Measurements from ENCODE around the gene GNGT2. TPM values are rescaled to one million over a fixed set of nuclear protein-coding genes. Genes with fewer than 3 reads are reported as not detected.

GNGT2 gene
- total and polyA plus RNA-seq, 2 of the 4 experiments (the other 2 are of a cell fraction): 0.18 to 0.79 TPM

DNA sequence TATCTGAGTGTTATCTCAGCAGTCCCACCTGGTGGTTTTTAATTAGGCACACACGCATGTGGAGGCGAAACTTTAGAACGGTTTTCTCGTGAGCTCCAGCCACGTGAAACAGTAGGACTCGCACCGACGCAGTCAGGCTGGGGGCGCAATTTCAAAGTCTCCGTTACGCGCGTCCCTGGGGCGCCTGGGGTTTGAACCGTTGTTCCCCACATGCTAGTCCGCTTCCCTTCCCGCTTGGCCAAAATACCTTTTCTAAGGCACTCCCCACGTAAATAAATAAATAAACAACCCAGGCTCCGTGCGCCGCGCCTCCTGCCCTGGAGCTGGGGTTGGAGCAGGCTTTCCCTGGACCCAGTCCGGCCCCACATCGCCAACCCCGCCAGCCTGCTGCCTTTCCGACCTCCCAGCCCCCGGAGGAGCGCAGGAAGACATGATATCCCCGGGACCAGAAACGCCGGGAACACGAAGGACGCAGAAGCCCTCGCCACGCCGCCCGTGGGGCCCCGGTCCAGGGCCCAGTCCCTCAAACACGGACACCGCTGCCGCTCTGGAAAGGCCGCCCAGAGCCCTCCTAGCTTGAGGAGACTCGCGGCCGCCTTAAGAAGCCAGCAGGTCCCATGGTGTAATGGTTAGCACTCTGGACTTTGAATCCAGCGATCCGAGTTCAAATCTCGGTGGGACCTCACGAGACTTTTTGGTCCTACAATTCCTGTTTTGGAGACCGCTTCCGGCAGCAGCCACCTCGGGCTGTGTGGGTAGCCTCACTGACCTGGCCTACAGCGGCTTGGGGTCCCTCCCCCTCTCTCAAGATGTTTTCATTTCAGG is 18.2 kb downstream of the GNGT2 start:
- H2BK15ac ChIP-seq (ENCODE audit: low read depth, low read length): peak overlapping the region; percentile 57
- H3K4me3 ChIP-seq (ENCODE audit: insufficient read depth, low read depth, low read length): peak overlapping the region; percentile 66
- BruUV-seq (replicated peaks): no TSS peak
- peaks cover 8% of the 10 kb centered on the region; the same call in 1 of the 2 replicates for H3K9me1 ChIP-seq (ENCODE audit: insufficient read depth, low read length)
- POLR2A ChIA-PET (ENCODE audit: unreplicated experiment): interaction anchor here (0.5 kb wide), 1 partner anchor 464 kb away, joined by 3 read pairs; the partner anchor contains the start of gene HOXB13
- peak overlapping the region; percentile 38 for H4K5ac ChIP-seq (ENCODE audit: low read depth, low read length)
- peak; percentile 77 for DNase-seq
- intact Hi-C loops (cut with micrococcal nuclease): loop anchor here (5.0 to 10.0 kb wide), 2 partner anchors 35 to 873 kb away; no protein-coding TSS in a partner anchor
- H3K18ac ChIP-seq (ENCODE audit: low read depth, low read length): peak overlapping the region; percentile 33
- H2BK120ac ChIP-seq (ENCODE audit: low read depth, low read length): peak overlapping the region; percentile 90
- peak overlapping the region; percentile 90 for H3K4me2 ChIP-seq (ENCODE audit: low read depth, low read length)
- H3K9ac ChIP-seq (ENCODE audit: low read depth, low read length): peak overlapping the region; percentile 74
- peak overlapping the region; percentile 70 for H3K14ac ChIP-seq (replicated peaks; ENCODE audit: low read depth, low read length)
- H2AK5ac ChIP-seq (ENCODE audit: low read depth, low read length): no peak overlapping the region; the same call in 1 of the 2 replicates
- no peaks in the 10 kb centered on the region for H3K79me1 ChIP-seq (ENCODE audit: low read depth in 1 of 2, low read length in 2 of 2)
- WGBS, 2 experiments (ENCODE audit: extremely low coverage in 2 of 2, insufficient read length in 1 of 2): 0% methylated on average over 25 of the region's 53 CpGs; no CpG with 5 or more reads in 1 of the 2 experiments
- H3K27me3 ChIP-seq (ENCODE audit: control insufficient read depth, insufficient read depth, low read length): no peaks in the 10 kb centered on the region
- ATAC-seq (ENCODE audit: low read depth): peak; percentile 86
- dilution Hi-C loops (cut with HindIII; ENCODE audit: low sequenced_read_pairs, unreplicated experiment): no loop called here
- peak overlapping the region; percentile 75 for H4K91ac ChIP-seq (ENCODE audit: insufficient read depth, low read depth, low read length)
- no peaks in the 10 kb centered on the region for H3K9me3 ChIP-seq (ENCODE audit: control insufficient read depth, insufficient read depth, low read length)
- peak overlapping the region; percentile 76 for H2BK5ac ChIP-seq (ENCODE audit: low read depth, low read length, poor library complexity, severe bottlenecking)
- H3K4ac ChIP-seq (ENCODE audit: low read depth, low read length): peak overlapping the region; percentile 73
- peak overlapping the region; percentile 13 to 80 for H4K8ac ChIP-seq (ENCODE audit: low read depth in 2 of 2, low read length in 2 of 2)
- H3K56ac ChIP-seq (ENCODE audit: extremely low read depth, insufficient read depth, low read length): peak overlapping the region; percentile 64
- peak overlapping the region; percentile 87 for H2AK9ac ChIP-seq (replicated peaks; ENCODE audit: low read depth, low read length, poor library complexity)
- H3K27ac ChIP-seq (ENCODE audit: insufficient read depth, low read length): peak overlapping the region; percentile 82
- in situ Hi-C loops (cut with MboI; ENCODE audit: low sequenced_read_pairs): no loop called here
- no peaks in the 10 kb centered on the region for H3K36me3 ChIP-seq (ENCODE audit: control insufficient read depth, insufficient read depth, low read length)
- H3K4me1 ChIP-seq (ENCODE audit: control insufficient read depth, insufficient read depth, low read length): no peaks in the 10 kb centered on the region
- H2BK20ac ChIP-seq (ENCODE audit: low read depth, low read length): peak overlapping the region; percentile 87
- H4K20me1 ChIP-seq (ENCODE audit: insufficient read depth, low read length): peaks cover 3% of the 10 kb centered on the region
- peak overlapping the region; percentile 94 for H3K23ac ChIP-seq (ENCODE audit: low read depth, low read length)
- CTCF ChIA-PET: interaction anchor here (0.7 to 1.7 kb wide), 4 partner anchors 12 to 146 kb away, joined by 3 to 5 read pairs (median 4); no protein-coding TSS in a partner anchor
- peak overlapping the region; percentile 97 for H2AFZ ChIP-seq (replicated peaks; ENCODE audit: low read length, poor library complexity)
- no peak; the same call in 1 of the 2 replicates for TF ChIP-seq MAZ (IDR thresholded peaks at IDR 0.05; ENCODE audit: borderline replicate concordance, low read depth, low read length)
- TF ChIP-seq RAD21 (IDR thresholded peaks at IDR 0.05; ENCODE audit: low read length): no peak
- TF ChIP-seq, protein P1, sequence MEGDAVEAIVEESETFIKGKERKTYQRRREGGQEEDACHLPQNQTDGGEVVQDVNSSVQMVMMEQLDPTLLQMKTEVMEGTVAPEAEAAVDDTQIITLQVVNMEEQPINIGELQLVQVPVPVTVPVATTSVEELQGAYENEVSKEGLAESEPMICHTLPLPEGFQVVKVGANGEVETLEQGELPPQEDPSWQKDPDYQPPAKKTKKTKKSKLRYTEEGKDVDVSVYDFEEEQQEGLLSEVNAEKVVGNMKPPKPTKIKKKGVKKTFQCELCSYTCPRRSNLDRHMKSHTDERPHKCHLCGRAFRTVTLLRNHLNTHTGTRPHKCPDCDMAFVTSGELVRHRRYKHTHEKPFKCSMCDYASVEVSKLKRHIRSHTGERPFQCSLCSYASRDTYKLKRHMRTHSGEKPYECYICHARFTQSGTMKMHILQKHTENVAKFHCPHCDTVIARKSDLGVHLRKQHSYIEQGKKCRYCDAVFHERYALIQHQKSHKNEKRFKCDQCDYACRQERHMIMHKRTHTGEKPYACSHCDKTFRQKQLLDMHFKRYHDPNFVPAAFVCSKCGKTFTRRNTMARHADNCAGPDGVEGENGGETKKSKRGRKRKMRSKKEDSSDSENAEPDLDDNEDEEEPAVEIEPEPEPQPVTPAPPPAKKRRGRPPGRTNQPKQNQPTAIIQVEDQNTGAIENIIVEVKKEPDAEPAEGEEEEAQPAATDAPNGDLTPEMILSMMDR (conservative IDR thresholded peaks at IDR 0.05; ENCODE audit: low read depth, low read length): peak; percentile 35; the same call in 1 of the 2 replicates
- TF ChIP-seq RFX5 (IDR thresholded peaks at IDR 0.05; ENCODE audit: low read depth, low read length): no peak
- peak; percentile 95; the same call in 1 of the 2 replicates for TF ChIP-seq CHD1 (IDR thresholded peaks at IDR 0.05; ENCODE audit: low read depth, low read length)
- TF ChIP-seq USF2 (IDR thresholded peaks at IDR 0.05; ENCODE audit: low read depth, low read length): no peak
- TF ChIP-seq POLR2A (IDR thresholded peaks at IDR 0.05; ENCODE audit: low read depth, low read length): peak; percentile 55; the same call in 1 of the 2 replicates
- TF ChIP-seq MXI1 (IDR thresholded peaks at IDR 0.05; ENCODE audit: borderline replicate concordance, low read depth, low read length): peak; percentile 96
- TF ChIP-seq MAFK (IDR thresholded peaks at IDR 0.05; ENCODE audit: low read depth, low read length): no peak
- no peak for TF ChIP-seq RCOR1 (IDR thresholded peaks at IDR 0.05; ENCODE audit: insufficient replicate concordance, low read length)
- TF ChIP-seq BHLHE40 (IDR thresholded peaks at IDR 0.05; ENCODE audit: low read depth, low read length): peak; percentile 91
- TF ChIP-seq CEBPB (IDR thresholded peaks at IDR 0.05; ENCODE audit: low read depth, low read length): no peak
- TF ChIP-seq SMC3 (IDR thresholded peaks at IDR 0.05; ENCODE audit: low read depth, low read length): 0 out of 2 replicates have a peak, but pooled peaks have one; percentile 4
- TF ChIP-seq FOS (IDR thresholded peaks at IDR 0.05; ENCODE audit: low read depth, low read length): peak; percentile 97
- 0 out of 2 replicates have a peak, but pooled peaks have one; percentile 2 for TF ChIP-seq NFE2L2 (IDR thresholded peaks at IDR 0.05; ENCODE audit: low read depth, low read length)

Data from IMR-90 (cell line).